NCI-H345 treated with DMSO at 0.1 percent for 48 hours (cell line): ENCODE measurements around the gene POLR2C.
"Not testable (repeated sequence)": the region's sequence is repeated elsewhere in the genome, so short reads cannot be mapped to it uniquely, and the experiment has no call there.

Source experiments
- DNase-seq: peaks from one replicate; lab custom pipeline; 2025; ENCODE audit not compliant: unreplicated experiment; lab: John Stamatoyannopoulos, UW

POLR2C gene

GRCh38 chr16:57462209-57462977, at the start of gene POLR2C:
Gene POLR2C (plus strand): TSS chr16:57462679. CDS start chr16:57462725, 46 bp downstream.
- peak; percentile 56 for DNase-seq

GRCh38 chr16:57413301-57413730, 49.2 kb upstream of the POLR2C start:
- DNase-seq, result no peak

GRCh38 chr16:57413733-57414132, 48.7 kb upstream of the POLR2C start:
- DNase-seq, result no peak

- DNase-seq, result no peak
Observed at GRCh38 chr16:57416084-57416483, 46.4 kb upstream of the POLR2C start.

- no peak for DNase-seq
Observed at GRCh38 chr16:57419506-57419905, 43.0 kb upstream of the POLR2C start.

- no peak for DNase-seq
Observed at GRCh38 chr16:57422026-57422944, 40.2 kb upstream of the POLR2C start.

GRCh38 chr16:57423152-57423551, 39.3 kb upstream of the POLR2C start:
- DNase-seq, result no peak

- no peak for DNase-seq
Observed at GRCh38 chr16:57424583-57424982, 37.9 kb upstream of the POLR2C start.

- DNase-seq, result no peak
Observed at GRCh38 chr16:57426356-57426755, 36.1 kb upstream of the POLR2C start.

GRCh38 chr16:57427307-57427706, 35.2 kb upstream of the POLR2C start:
- no peak for DNase-seq

GRCh38 chr16:57427824-57428223, 34.7 kb upstream of the POLR2C start:
- DNase-seq, result no peak

- DNase-seq, result no peak
Observed at GRCh38 chr16:57430955-57431354, 31.5 kb upstream of the POLR2C start.

GRCh38 chr16:57432505-57432904, 30.0 kb upstream of the POLR2C start:
- DNase-seq, result no peak

- no peak for DNase-seq
Observed at GRCh38 chr16:57432989-57433388, 29.5 kb upstream of the POLR2C start.

GRCh38 chr16:57434003-57434402, 28.5 kb upstream of the POLR2C start:
- DNase-seq, result no peak

GRCh38 chr16:57435838-57436237, 26.6 kb upstream of the POLR2C start:
- no peak for DNase-seq

GRCh38 chr16:57439947-57440346, 22.5 kb upstream of the POLR2C start:
- DNase-seq, result not testable (repeated sequence)

- DNase-seq, result not testable (repeated sequence)
Observed at GRCh38 chr16:57440551-57440950, 21.9 kb upstream of the POLR2C start.

- DNase-seq, result no peak
Observed at GRCh38 chr16:57444711-57445110, 17.8 kb upstream of the POLR2C start.

- DNase-seq, result no peak
Observed at GRCh38 chr16:57445510-57445909, 17.0 kb upstream of the POLR2C start.

GRCh38 chr16:57446531-57447185, 15.8 kb upstream of the POLR2C start:
- DNase-seq, result no peak
